DND-41 (cell line): Measurements from ENCODE around the gene CLEC20A.

ENCODE experiments used
- CTCF ChIP-seq: IDR thresholded peaks from 2 replicates; pipeline ENCODE4 v1.5.1; 2012; ENCODE audit warnings: borderline replicate concordance, low read length, moderate library complexity, mild to moderate bottlenecking; ENCODE audit not compliant: poor library complexity, severe bottlenecking; ENCODE audit errors: extremely low read depth
- EZH2 ChIP-seq: IDR thresholded peaks from 3 replicates; pipeline ENCODE4 v1.6.1; 2012; ENCODE audit warnings: borderline replicate concordance, low read depth, mild to moderate bottlenecking, moderate library complexity, low read length, inconsistent platforms; ENCODE audit not compliant: severe bottlenecking

- no peak for TF ChIP-seq CTCF
- TF ChIP-seq EZH2 = no peak
These were observed 2.2 kb downstream of the CLEC20A start for GRCh38 chr1:178494569-178494971.
